SK-N-SH treated with all-trans-retinoic acid at 6 μM for 48 hours (cell line): ENCODE data around the gene FIGNL2.

Experiments used
- ATAC-seq: fragments of 200-7000 bp; cut with Tn5 transposase; 3 replicates; pipeline ENCODE4 v1.9.1; 2020; ENCODE audit warnings: mild to moderate bottlenecking, moderate library complexity
- ARNTL ChIP-seq: fragments of 450-650 bp; formaldehyde crosslinking; IDR thresholded peaks from 2 replicates; pipeline ENCODE4 v1.5.0; 2020; ENCODE audit warnings: low read depth, mild to moderate bottlenecking, moderate library complexity, borderline replicate concordance
- BACH2 ChIP-seq: fragments of 250-450 bp; sonication (Bioruptor Pico); IDR thresholded peaks from 2 replicates; pipeline ENCODE4 v1.9.0; 2021; ENCODE audit warnings: mild to moderate bottlenecking, borderline replicate concordance
- CSDC2 ChIP-seq: fragments of 250-450 bp; sonication (Bioruptor Pico); IDR thresholded peaks from 2 replicates; pipeline ENCODE4 v1.5.0; 2020; ENCODE audit warnings: mild to moderate bottlenecking, moderate library complexity
- ESRRG ChIP-seq: fragments of 250-450 bp; sonication (Bioruptor Pico); IDR thresholded peaks from 2 replicates; pipeline ENCODE4 v1.6.1; 2021; ENCODE audit warnings: mild to moderate bottlenecking
- GLIS3 ChIP-seq: fragments of 250-450 bp; sonication (Bioruptor Pico); IDR thresholded peaks from 2 replicates; pipeline ENCODE4 v1.5.0; 2020; ENCODE audit warnings: mild to moderate bottlenecking, moderate library complexity
- ISL1 ChIP-seq: fragments of 250-450 bp; sonication (Bioruptor Pico); IDR thresholded peaks from 2 replicates; pipeline ENCODE4 v2.1.2; 2022; ENCODE audit warnings: mild to moderate bottlenecking, moderate library complexity
- OSR1 ChIP-seq: fragments of 250-450 bp; sonication (Bioruptor Pico); IDR thresholded peaks from 2 replicates; pipeline ENCODE4 v1.8.0; 2022; ENCODE audit warnings: moderate library complexity, mild to moderate bottlenecking, inconsistent platforms
- PATZ1 ChIP-seq: fragments of 250-450 bp; sonication (Bioruptor Pico); IDR thresholded peaks from 2 replicates; pipeline ENCODE4 v1.8.0; 2020; ENCODE audit warnings: mild to moderate bottlenecking, moderate library complexity, borderline replicate concordance
- POU6F1 ChIP-seq: fragments of 250-450 bp; sonication (Bioruptor Pico); IDR thresholded peaks from 2 replicates; pipeline ENCODE4 v1.8.0; 2021; ENCODE audit warnings: low read depth, mild to moderate bottlenecking, moderate library complexity, borderline replicate concordance
- PPARA ChIP-seq: fragments of 250-450 bp; sonication (Bioruptor Pico); IDR thresholded peaks from 2 replicates; pipeline ENCODE4 v1.5.0; 2020; ENCODE audit warnings: mild to moderate bottlenecking, borderline replicate concordance
- RARB ChIP-seq: fragments of 250-450 bp; sonication (Bioruptor Pico); IDR thresholded peaks from 2 replicates; pipeline ENCODE4 v1.8.0; 2021; ENCODE audit warnings: mild to moderate bottlenecking, moderate library complexity
- SNAI2 ChIP-seq: fragments of 250-450 bp; sonication (Bioruptor Pico); IDR thresholded peaks from 2 replicates; pipeline ENCODE4 v1.5.0; 2020; ENCODE audit warnings: mild to moderate bottlenecking, moderate library complexity
- TCF4 ChIP-seq: fragments of 250-450 bp; sonication (Bioruptor Pico); IDR thresholded peaks from 2 replicates; pipeline ENCODE4 v1.8.0; 2021; ENCODE audit warnings: mild to moderate bottlenecking, moderate library complexity, borderline replicate concordance
- ZC3H10 ChIP-seq: fragments of 250-450 bp; sonication (Bioruptor Pico); IDR thresholded peaks from 2 replicates; pipeline ENCODE4 v1.5.1; 2021; ENCODE audit warnings: mild to moderate bottlenecking, moderate library complexity
- ZFP3 ChIP-seq: fragments of 250-450 bp; sonication (Bioruptor Pico); IDR thresholded peaks from 2 replicates; pipeline ENCODE4 v1.5.0; 2020; ENCODE audit warnings: mild to moderate bottlenecking, moderate library complexity
- ZFP30 ChIP-seq: fragments of 450-650 bp; formaldehyde crosslinking; IDR thresholded peaks from 2 replicates; pipeline ENCODE4 v1.5.0; 2022; ENCODE audit warnings: mild to moderate bottlenecking, moderate library complexity
- ZNF565 ChIP-seq: fragments of 450-650 bp; formaldehyde crosslinking; conservative IDR thresholded peaks from 2 replicates; pipeline ENCODE4 v1.5.0; 2020; ENCODE audit warnings: low read depth, mild to moderate bottlenecking, moderate library complexity
- ZNF70 ChIP-seq: fragments of 450-650 bp; formaldehyde crosslinking; IDR thresholded peaks from 2 replicates; pipeline ENCODE4 v1.5.0; 2020; ENCODE audit warnings: mild to moderate bottlenecking, moderate library complexity
- TF ChIP-seq, protein P1 (sequence below): fragments of 250-450 bp; sonication (Bioruptor Pico); IDR thresholded peaks from 2 replicates; pipeline ENCODE4 v1.5.1; 2020; ENCODE audit warnings: low read depth, mild to moderate bottlenecking, moderate library complexity
- TF ChIP-seq, protein P2 (sequence below): fragments of 250-450 bp; sonication (Bioruptor Pico); IDR thresholded peaks from 2 replicates; pipeline ENCODE4 v1.5.1; 2021; ENCODE audit warnings: mild to moderate bottlenecking, moderate library complexity

FIGNL2 gene

DNA sequence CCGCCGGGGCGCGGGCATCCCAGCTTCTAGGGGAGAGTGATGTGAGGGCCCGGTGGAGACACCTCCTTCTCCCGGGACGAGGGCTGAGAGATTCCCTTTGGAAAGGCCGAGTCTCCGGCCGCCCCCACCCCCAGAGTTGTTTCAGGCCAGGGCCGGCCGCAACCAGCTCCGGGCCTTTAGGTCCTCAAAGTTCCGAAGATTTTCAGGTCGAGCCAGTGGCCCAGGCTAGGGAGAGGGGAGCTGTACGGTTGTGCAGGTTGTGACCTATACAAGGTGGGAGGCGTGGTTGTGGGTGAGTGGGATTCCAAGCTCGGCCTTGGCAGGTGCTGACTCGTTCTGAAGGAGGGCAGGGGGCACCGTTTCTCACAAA is 21.0 kb upstream of the FIGNL2 start:
- TF ChIP-seq ZC3H10 (CRISPR knock-in tag): no peak
- no peak for TF ChIP-seq CSDC2 (CRISPR knock-in tag)
- TF ChIP-seq, protein P1, sequence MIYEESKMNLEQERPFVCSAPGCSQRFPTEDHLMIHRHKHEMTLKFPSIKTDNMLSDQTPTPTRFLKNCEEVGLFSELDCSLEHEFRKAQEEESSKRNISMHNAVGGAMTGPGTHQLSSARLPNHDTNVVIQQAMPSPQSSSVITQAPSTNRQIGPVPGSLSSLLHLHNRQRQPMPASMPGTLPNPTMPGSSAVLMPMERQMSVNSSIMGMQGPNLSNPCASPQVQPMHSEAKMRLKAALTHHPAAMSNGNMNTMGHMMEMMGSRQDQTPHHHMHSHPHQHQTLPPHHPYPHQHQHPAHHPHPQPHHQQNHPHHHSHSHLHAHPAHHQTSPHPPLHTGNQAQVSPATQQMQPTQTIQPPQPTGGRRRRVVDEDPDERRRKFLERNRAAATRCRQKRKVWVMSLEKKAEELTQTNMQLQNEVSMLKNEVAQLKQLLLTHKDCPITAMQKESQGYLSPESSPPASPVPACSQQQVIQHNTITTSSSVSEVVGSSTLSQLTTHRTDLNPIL (CRISPR knock-in tag): no peak
- no peak for TF ChIP-seq SNAI2 (CRISPR knock-in tag)
- TF ChIP-seq PATZ1 (CRISPR knock-in tag): no peak
- TF ChIP-seq PPARA (CRISPR knock-in tag): no peak
- TF ChIP-seq ZNF565 (CRISPR knock-in tag): no peak
- TF ChIP-seq POU6F1 (CRISPR knock-in tag): no peak
- TF ChIP-seq ZFP30: no peak
- peak; percentile 15; the same call in 2 of the 3 replicates for ATAC-seq

DNA sequence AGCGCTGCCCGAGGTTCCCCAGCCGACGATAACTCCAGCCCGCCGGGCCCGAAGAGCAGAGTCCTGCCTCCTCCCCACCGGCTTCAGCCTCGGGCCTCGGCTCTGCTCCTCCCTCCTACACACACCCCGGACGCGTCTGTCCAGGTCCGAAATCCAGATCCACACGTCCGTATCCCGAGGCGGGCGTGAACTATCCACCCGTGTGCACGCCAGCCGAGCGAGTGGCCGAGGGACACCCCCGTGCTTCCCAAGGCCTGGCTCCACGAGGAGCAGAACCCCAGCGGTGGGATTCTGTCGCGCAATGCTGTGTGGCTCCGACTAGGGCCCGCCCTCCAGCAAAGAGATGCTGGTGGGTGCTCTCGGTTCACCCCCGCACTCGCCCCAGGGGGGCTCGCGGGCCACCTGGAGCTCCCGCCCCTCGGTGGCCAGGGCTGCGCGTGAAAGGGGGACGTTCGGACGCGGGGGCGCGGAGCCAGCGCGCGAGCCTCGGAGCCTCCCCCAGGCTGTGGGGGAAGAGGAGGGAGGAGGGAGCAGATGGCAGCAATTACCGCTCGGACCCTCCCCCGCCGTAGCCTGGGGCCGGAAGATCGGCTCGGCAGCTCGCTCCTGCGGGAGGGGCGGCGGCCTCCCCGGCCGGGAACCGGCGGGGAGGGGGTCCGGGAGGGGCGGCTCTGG is 20.4 kb upstream of the FIGNL2 start:
- peak; percentile 37 for ATAC-seq
- TF ChIP-seq OSR1 (CRISPR knock-in tag) (no peak), ZNF565 (CRISPR knock-in tag) (no peak), TCF4 (CRISPR knock-in tag) (peak; percentile 46; the same call in 1 of the 2 replicates), ZFP3 (CRISPR knock-in tag) (no peak), ESRRG (CRISPR knock-in tag) (no peak), PPARA (CRISPR knock-in tag) (no peak), GLIS3 (CRISPR knock-in tag) (no peak), PATZ1 (CRISPR knock-in tag) (peak; percentile 80; the same call in 1 of the 2 replicates)
- TF ChIP-seq, protein P1 (CRISPR knock-in tag): no peak

DNA sequence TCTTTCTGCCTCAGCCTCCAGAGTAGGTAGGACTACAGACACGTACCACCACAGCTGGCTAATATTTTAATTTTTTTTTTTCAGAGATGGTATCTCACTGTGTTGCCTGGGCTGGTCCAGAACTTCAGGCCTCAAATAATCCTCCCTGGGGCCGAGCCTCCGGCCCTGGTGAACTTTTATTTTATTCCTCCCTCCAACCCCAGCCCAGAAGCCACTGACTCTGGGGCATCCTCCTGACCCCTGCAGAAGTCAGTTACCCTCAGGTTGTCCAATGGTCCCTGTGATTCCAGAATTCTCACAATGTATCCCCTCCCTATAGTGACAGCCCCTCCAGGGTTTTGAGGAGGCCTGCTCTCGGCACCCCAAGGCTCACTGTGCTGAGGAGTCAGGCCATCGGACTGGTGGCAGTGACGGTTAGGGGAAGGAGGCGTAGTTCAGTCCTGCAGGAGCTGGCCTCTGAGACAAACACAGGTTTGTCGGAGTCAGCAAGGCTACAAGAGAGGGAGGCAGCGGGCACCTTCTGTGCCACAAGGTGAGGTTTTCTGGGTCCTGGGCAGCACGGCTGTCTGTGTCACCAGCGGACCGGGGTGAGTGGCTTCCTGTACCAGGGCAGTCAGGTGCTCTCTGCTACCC is 19.4 kb upstream of the FIGNL2 start:
- no peak for ATAC-seq
- TF ChIP-seq TCF4 (CRISPR knock-in tag) (no peak), ZNF70 (CRISPR knock-in tag) (no peak), GLIS3 (CRISPR knock-in tag) (no peak), ZFP30 (no peak), ARNTL (CRISPR knock-in tag) (no peak), CSDC2 (CRISPR knock-in tag) (no peak), OSR1 (CRISPR knock-in tag) (no peak)

DNA sequence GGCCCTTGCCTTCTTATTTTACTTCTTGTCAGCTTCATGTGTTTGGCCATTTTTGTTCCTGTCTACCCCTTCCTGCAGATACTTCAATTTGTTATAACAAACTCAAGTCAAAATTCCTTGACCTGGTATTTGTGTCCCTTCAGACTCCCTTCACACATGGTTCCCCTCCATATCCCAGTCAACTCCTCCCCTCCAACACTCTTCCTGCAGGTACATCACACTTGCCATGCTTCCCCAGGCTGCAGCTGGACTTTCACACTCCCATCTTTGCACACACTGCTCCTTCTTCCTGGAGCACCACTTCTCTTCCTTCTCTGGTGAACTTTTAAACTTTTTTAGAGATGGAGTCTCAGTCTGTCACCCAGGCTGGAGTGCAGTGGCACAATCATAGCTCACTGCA is 18.9 kb upstream of the FIGNL2 start:
- TF ChIP-seq ZNF70 (CRISPR knock-in tag): no peak
- TF ChIP-seq BACH2 (CRISPR knock-in tag): no peak
- TF ChIP-seq RARB: no peak
- TF ChIP-seq ISL1 (CRISPR knock-in tag): no peak
- TF ChIP-seq POU6F1 (CRISPR knock-in tag): no peak
- TF ChIP-seq ARNTL (CRISPR knock-in tag): no peak
- TF ChIP-seq, protein P2, sequence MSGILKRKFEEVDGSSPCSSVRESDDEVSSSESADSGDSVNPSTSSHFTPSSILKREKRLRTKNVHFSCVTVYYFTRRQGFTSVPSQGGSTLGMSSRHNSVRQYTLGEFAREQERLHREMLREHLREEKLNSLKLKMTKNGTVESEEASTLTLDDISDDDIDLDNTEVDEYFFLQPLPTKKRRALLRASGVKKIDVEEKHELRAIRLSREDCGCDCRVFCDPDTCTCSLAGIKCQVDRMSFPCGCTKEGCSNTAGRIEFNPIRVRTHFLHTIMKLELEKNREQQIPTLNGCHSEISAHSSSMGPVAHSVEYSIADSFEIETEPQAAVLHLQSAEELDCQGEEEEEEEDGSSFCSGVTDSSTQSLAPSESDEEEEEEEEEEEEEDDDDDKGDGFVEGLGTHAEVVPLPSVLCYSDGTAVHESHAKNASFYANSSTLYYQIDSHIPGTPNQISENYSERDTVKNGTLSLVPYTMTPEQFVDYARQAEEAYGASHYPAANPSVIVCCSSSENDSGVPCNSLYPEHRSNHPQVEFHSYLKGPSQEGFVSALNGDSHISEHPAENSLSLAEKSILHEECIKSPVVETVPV (CRISPR knock-in tag): no peak
- TF ChIP-seq ZFP30: no peak
- no peak for TF ChIP-seq ESRRG (CRISPR knock-in tag)
- no peak for ATAC-seq
